Measurements from ENCODE around the gene ADCYAP1R1. TPM values are rescaled to one million over a fixed set of nuclear protein-coding genes. Genes with fewer than 3 reads are reported as not detected.

ADCYAP1R1 gene
- total and polyA plus RNA-seq, 2 of the 8 experiments (the other 6 are each of a cell fraction or from before 2014, with no cell fraction given): 14.4 to 14.6 TPM

DNA sequence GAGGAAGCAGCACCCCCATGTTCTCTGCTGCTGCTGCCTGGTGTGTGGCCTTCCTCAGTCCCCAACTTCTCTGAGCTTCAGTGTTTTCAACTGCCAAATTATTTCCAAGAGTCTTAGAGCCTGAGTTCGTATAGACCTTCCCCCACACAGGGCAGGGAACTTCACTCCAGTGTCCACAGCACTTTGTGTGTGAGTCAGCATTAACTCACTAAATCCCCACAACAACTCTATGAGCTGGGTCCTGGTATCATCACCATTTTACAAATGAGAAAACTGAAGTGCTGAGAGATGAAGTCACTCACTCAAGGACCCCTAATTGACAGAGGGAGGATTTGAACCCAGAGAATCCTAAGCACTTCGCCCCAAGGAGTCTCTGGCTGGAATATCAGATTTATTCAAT lies 48.3 kb downstream of the ADCYAP1R1 start:
- DNase-seq (ENCODE audit: low read depth in 1 of 2, low spot score in 2 of 2): no peak
- no peak overlapping the region for H3K14ac ChIP-seq (ENCODE audit: insufficient read length)
- no peaks in the 10 kb centered on the region for H3K23me2 ChIP-seq (ENCODE audit: low read depth, low read length)
- no peak overlapping the region; the same call in 1 of the 2 replicates for H2BK5ac ChIP-seq (ENCODE audit: low read depth, low read length)
- no peak overlapping the region for H4K91ac ChIP-seq (replicated peaks; ENCODE audit: insufficient read length, low read length)
- H2BK15ac ChIP-seq (ENCODE audit: low read length): no peak overlapping the region
- peaks cover 2 to 3% of the 10 kb centered on the region in 2 experiments for H4K20me1 ChIP-seq (replicated peaks in 1 of 2; ENCODE audit: control insufficient read depth in 1 of 2, insufficient read depth in 2 of 2, low read length in 2 of 2)
- no peak overlapping the region for H4K5ac ChIP-seq (ENCODE audit: insufficient read length, low read depth, low read length)
- no peak overlapping the region for H3K18ac ChIP-seq (ENCODE audit: extremely low read depth, low read length)
- no peak overlapping the region for H2AK5ac ChIP-seq (ENCODE audit: low read depth, low read length)
- no peak overlapping the region for H2BK12ac ChIP-seq (ENCODE audit: low read depth, low read length)
- H2AFZ ChIP-seq (ENCODE audit: low read length): no peak overlapping the region
- ChIA-PET POLR2A (ENCODE audit: partially characterized antibody) (interaction anchor here (1.4 kb wide), 1 partner anchor 12 kb away, joined by 5 read pairs; no protein-coding TSS in a partner anchor), CTCF (ENCODE audit: partially characterized antibody) (interaction anchor here (0.7 to 19.4 kb wide), 6 partner anchors 10 to 111 kb away, joined by 3 to 162 read pairs (median 11); no protein-coding TSS in a partner anchor)
- no peak overlapping the region for H3K4me3 ChIP-seq (ENCODE audit: extremely low read depth in 1 of 4, insufficient read depth in 2 of 4, low read depth in 3 of 4, low read length in 4 of 4)
- H3K4me2 ChIP-seq (ENCODE audit: insufficient read depth in 1 of 2, low read depth in 2 of 2, low read length in 2 of 2): no peak overlapping the region
- H2BK20ac ChIP-seq (ENCODE audit: low read length): no peak overlapping the region
- H3K4ac ChIP-seq (replicated peaks; ENCODE audit: insufficient read length, low read depth, low read length): no peak overlapping the region
- H3K9me3 ChIP-seq (ENCODE audit: insufficient read depth in 2 of 2, low read depth in 1 of 2, low read length in 1 of 2): no peaks in the 10 kb centered on the region
- H3K79me1 ChIP-seq (ENCODE audit: low read depth, low read length): no peaks in the 10 kb centered on the region
- no peak overlapping the region for H2BK120ac ChIP-seq (replicated peaks; ENCODE audit: low read depth, low read length)
- 100% methylated on average over 2 of the region's 2 CpGs; no CpG with 5 or more reads in 1 of the 2 experiments for WGBS, 2 experiments (ENCODE audit: extremely low coverage in 1 of 2, insufficient coverage in 1 of 2, insufficient read length in 1 of 2, insufficient replicate concordance in 2 of 2, low coverage in 1 of 2, low lambda C conversion rate in 2 of 2, missing lambda C conversion rate in 1 of 2)
- no peak for TF ChIP-seq TEAD4 (IDR thresholded peaks at IDR 0.05; ENCODE audit: low read depth, low read length)
- no peak for TF ChIP-seq TCF12 (IDR thresholded peaks at IDR 0.05; ENCODE audit: low read depth, low read length)
- TF ChIP-seq SIN3A (conservative IDR thresholded peaks at IDR 0.05 in 1 of 2, IDR thresholded peaks at IDR 0.05 in 1 of 2; ENCODE audit: low read depth in 1 of 2, low read length in 2 of 2): no peak
- TF ChIP-seq BACH1 (IDR thresholded peaks at IDR 0.05; ENCODE audit: low read length): no peak
- TF ChIP-seq CBX8 (IDR thresholded peaks at IDR 0.05; ENCODE audit: borderline replicate concordance, low read depth, low read length): no peak
- no peak for TF ChIP-seq RBBP5 (IDR thresholded peaks at IDR 0.05; ENCODE audit: borderline replicate concordance, low read depth, low read length)
- no peak for TF ChIP-seq ZNF274 (IDR thresholded peaks at IDR 0.05; ENCODE audit: borderline replicate concordance, extremely low read depth, low read length)
- H3K36me3 ChIP-seq (ENCODE audit: control insufficient read depth in 2 of 4, insufficient read depth in 4 of 4, low read length in 3 of 4): no peaks in the 10 kb centered on the region; a peak in 1 of 8 replicates
- H3K9ac ChIP-seq (replicated peaks in 1 of 4; ENCODE audit: extremely low read depth in 1 of 4, low read depth in 3 of 4, low read length in 3 of 4): no peak overlapping the region
- no peak overlapping the region for H3K23ac ChIP-seq (ENCODE audit: insufficient read length)
- H3K56ac ChIP-seq (replicated peaks; ENCODE audit: insufficient read length, low read depth, low read length): no peak overlapping the region
- H4K8ac ChIP-seq (ENCODE audit: extremely low read depth, insufficient read depth, low read length): no peak overlapping the region
- H3K79me2 ChIP-seq (ENCODE audit: control insufficient read depth in 1 of 2, insufficient read depth in 2 of 2, low read length in 2 of 2): no peaks in the 10 kb centered on the region
- no peak for FAIRE-seq
- H3K27ac ChIP-seq (ENCODE audit: low read depth, low read length): no peak overlapping the region
- H3K27me3 ChIP-seq (replicated peaks in 1 of 4; ENCODE audit: control insufficient read depth in 3 of 4, extremely low read depth in 1 of 4, insufficient read depth in 3 of 4, low read length in 3 of 4): no peaks in the 10 kb centered on the region
- H3K4me1 ChIP-seq (replicated peaks in 1 of 4; ENCODE audit: control insufficient read depth in 3 of 4, insufficient read depth in 4 of 4, low read length in 3 of 4): no peaks in the 10 kb centered on the region
